Astrocyte of the spinal cord (primary cell): ENCODE measurements around the gene C12orf76.

Source experiments
- DNase-seq: peaks from one replicate; pipeline ENCODE4 v3.0.0; 2011; ENCODE audit warnings: low read depth, low spot score
- H3K4me3 ChIP-seq: 2 replicates; pipeline ENCODE4 v1.5.1; 2011; ENCODE audit warnings: low read depth, mild to moderate bottlenecking, low read length, moderate library complexity
- CTCF ChIP-seq: IDR thresholded peaks from 2 replicates; pipeline ENCODE4 v1.5.1; 2012; ENCODE audit warnings: low read depth, mild to moderate bottlenecking, low read length, inconsistent platforms
- in situ Hi-C: cut with HindIII; loops from 2 replicates; pipeline ENCODE4 v1.10.0; 2017; ENCODE audit warnings: low sequenced_read_pairs

The C12orf76 gene

GRCh38 chr12:109999649-109999971 is 48.7 kb downstream of the C12orf76 start:
- TF ChIP-seq CTCF, result no peak
- in situ Hi-C loops, result no loop called here
- DNase-seq, result no peak
- peak overlapping the region; percentile 87 for H3K4me3 ChIP-seq

DNA sequence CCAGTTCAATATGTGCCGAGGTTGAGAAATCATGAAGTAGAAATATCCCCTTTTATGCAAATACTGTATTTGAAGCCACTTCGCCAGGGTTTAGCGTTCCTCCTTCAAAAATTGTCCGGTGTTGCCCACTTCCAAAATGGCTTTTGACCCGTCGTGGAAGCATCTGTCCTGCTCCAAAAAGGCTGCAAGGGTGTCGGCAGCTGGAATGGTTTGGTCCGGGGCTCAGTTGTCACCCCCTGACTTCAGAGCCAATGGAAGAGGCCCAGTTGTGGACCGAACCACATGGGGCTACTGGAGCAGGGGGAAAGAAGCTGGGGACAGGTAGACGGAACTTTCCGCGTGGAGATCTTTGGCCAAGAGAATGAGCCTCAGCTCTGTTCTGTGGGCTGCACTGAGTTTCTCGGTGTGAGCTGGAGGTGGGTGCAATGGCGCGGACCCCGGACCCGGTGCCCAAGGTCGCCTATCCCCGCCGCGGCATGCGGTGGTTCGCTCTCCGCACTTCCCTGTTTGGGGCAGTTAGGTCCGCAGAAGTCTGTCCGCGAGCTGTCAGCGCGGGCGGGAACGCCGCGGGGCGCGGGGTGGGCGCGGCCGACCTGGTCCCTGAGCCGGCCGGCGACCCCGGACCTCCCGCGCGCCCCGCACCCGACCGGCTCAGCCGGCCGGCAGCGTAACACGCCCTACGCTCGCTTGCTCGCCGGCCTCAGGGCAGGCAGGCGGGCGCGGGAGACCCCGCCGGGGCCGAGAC is 49.2 kb downstream of the C12orf76 start, which contains the start of gene ANKRD13A:
Gene ANKRD13A (plus strand): TSS at position 527 of the 745 bp plus-strand sequence. CDS start 259 bp downstream, outside the sequence.
- DNase-seq, result peak; percentile 96
- in situ Hi-C loops, result no loop called here
- peak within 1 kb of the TSS; percentile 87 for H3K4me3 ChIP-seq
- no peak for TF ChIP-seq CTCF

GRCh38 chr12:109998241-109998903 is 50.0 kb downstream of the C12orf76 start:
- TF ChIP-seq CTCF, result no peak
- in situ Hi-C loops, result no loop called here
- DNase-seq, result no peak
- H3K4me3 ChIP-seq, result peak overlapping the region; percentile 87

DNA sequence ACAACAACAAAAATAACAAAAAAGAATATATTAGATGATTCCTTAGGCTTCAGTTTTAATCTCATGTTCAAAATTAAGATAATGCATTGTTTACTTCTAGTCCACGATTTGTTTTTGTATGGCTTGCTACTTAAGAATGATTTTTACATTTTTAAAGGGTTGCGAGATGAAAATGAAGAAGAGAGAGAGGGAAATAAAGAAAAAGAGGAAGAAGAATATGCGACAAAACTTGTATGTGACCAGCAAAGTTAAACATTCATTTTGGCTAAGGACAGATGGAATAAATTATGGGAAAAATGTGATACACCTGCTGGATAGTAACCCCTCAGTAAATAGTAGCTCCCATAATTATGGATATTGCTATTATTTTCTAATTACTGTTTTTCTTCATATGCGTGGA is 50.9 kb downstream of the C12orf76 start:
- no peak overlapping the region for H3K4me3 ChIP-seq
- DNase-seq, result no peak
- TF ChIP-seq CTCF, result no peak
- in situ Hi-C loops, result no loop called here

DNA sequence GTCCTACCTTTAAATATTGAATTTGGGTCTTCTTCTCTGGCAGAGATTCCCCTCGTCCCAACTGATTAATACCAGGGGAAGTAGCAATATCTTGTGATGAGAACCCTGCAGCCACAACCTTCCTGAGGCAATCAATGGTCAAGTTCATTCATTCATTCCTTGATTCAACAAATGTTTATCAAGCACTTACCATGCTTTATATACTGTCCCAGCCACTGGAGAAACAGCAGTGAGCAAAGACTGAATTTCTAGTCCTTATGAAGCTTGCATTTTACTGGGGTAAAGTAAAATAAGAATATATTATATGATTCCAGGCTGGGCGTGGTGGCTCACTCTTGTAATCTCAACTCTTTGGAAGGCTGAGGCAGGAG is 51.9 kb downstream of the C12orf76 start:
- in situ Hi-C loops, result no loop called here
- no peak for TF ChIP-seq CTCF
- no peak for DNase-seq
- peak overlapping the region; percentile 90 for H3K4me3 ChIP-seq

- TF ChIP-seq CTCF, result no peak
- peak; percentile 89 for DNase-seq
- peak within 1 kb of the TSS; percentile 90 for H3K4me3 ChIP-seq
- in situ Hi-C loops, result no loop called here
These were observed 52.4 kb downstream of the C12orf76 start, which contains the start of gene GIT2 for GRCh38 chr12:109995686-109996482. GIT2 (minus strand) TSS chr12:109996368; CDS start chr12:109996224, 144 bp downstream.
